Measurements from ENCODE around the gene ZFP3.
"Not testable (repeated sequence)": the region's sequence is repeated elsewhere in the genome, so short reads cannot be mapped to it uniquely, and the experiment has no call there.

ZFP3 gene

DNA sequence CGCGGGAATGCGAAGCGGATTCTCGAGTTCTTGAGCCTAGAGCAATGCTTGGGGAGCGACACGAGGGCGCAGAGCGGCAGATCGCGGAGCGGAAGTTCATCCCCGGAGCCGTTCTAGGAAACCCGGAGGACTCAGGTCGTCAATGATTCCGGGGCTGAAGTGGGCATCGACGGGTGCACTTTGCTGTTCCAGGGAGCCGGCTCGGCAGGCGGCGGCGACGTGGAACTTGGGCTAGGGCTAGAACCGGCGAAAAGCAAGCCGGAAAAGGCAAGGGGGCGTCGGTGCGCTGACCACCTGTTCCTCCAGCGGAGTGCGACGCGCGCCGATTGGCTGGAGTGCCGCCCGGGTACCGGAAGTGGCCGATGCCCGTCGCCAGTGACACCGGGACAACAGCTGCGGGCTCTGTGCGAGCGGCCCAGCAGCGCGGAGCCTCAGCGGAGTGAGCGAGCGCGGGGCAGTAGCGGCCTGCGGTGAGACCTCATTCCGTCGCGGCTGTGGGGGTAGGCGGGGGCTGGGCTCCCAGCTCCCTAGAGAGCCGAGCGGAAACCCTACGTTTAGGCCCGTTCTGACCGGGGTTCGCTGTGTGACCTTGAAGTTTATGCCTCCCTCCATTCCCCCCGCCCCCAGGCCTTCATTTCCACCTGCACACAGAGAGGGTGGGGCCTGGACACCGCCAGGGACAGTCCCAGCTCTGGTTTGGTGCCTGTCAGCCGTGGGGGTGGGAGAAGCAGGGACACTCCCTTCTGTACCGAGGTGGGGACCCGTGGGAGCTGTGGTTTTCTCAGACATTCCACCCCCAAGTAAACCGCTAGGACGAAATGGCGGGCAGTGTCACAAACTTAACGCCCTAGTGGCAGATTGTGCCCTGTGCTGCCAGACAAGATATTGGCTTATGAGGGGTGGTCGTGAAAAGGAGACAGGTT, at the start of gene ZFP3:
Gene ZFP3, plus strand, starts transcription at position 362 of the 923 bp plus-strand sequence. CDS start 13,038 bp downstream, outside the sequence.
- no peak for DNase-seq

DNA sequence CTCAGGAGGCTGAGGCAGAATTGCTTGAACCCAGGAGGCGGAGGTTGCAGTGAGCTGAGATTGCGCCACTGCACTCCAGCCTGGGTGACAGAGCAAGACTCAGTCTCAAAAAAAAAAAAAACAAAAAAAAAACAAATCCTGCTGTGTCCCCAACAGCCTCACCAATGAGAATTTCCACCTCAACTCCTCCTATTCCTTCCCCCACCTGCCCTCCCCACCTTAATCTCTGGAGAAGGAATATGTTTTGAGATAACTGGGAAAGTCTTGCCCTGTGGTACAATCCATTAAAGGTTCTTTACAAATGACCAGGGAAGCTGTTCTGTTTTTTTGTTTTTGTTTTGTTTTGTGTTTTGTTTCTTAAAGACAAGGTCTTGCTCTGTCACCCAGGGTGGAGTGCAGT, 48.1 kb upstream of the ZFP3 start:
- DNase-seq = not testable (repeated sequence)

DNA sequence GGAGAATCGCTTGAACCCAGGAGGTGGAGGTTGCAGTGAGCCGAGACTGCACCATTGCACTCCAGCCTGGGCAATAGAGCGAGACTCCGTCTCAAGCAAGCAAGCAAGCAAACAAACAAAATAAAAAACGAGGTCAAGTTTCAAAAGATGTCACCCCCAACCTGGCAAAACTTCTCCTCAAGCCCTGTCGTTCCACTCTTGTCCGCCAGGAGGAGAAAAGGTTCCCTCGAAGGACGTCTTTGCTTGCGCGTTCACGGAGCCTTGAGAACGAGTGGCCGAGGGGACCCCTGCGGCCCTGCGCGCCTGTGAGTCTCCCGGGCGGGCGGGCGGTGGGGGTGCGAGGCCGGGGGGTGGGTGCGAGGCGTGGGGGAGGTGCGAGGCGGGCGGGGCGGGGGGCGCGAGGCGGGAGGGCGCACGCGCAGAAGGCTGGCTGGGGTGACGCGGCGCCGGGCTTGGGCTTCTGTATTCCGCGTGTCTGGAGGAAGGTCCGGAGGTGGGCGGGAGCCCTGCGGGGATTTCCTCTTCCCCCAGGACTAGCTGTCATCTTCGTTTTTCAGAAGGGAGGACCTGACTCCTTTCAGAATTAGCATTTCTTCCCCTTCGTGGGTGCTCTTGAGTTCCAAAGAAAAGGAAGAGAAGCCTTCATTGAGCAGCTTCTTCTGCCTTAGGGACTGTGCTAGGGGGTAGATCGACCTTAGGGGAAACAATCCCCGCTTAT, 46.7 kb upstream of the ZFP3 start:
- no peak for DNase-seq

DNA sequence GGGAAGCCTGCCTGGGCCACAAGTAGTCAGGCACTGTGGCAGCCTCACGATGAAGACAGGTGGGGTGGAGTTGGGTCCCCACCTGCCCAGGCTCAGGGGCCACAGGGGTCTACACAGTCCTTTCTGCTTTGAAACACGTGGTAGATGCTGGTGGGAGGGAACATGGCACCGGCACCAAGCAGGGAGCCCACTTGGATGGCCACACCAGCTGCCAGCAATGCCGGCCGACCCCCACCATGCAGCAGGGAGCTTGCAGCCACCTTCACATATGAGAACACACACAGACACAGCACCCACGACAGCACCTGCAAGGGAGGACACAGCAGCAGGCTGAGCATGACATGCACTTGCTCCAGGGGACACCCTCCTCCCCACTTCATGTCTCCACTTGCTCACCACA, 45.4 kb upstream of the ZFP3 start:
- DNase-seq = no peak

GRCh38 chr17:5033352-5034015, 44.8 kb upstream of the ZFP3 start:
- no peak for DNase-seq

GRCh38 chr17:5034063-5034462, 44.2 kb upstream of the ZFP3 start:
- DNase-seq = no peak

GRCh38 chr17:5034651-5035050, 43.6 kb upstream of the ZFP3 start:
- no peak for DNase-seq

DNA sequence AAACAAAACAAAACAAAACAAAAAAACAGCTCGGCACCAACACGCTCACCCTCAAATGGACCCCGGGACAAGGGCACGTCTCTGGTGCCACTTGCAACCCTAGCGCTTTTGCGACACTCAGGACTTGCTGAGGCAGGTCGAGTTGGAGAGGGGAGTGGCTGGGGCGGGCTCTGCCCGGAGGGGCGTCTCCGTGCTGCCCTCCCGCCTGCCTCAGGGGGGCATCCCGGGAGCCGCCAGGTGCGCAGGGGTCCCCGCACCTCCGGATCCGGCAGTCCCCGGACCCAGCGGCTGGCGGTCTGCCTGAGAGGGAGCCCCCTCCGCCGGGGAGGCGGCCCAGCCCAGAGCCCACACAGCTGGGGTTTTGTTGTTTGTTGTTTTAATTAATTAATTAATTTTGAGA, 43.0 kb upstream of the ZFP3 start, which contains the start of gene SLC52A1:
Gene SLC52A1, minus strand, starts transcription at position 112 of the 400 bp plus-strand sequence. CDS start 820 bp downstream, outside the sequence.
- DNase-seq = no peak

GRCh38 chr17:5042157-5043022, 35.9 kb upstream of the ZFP3 start:
- no peak for DNase-seq

DNA sequence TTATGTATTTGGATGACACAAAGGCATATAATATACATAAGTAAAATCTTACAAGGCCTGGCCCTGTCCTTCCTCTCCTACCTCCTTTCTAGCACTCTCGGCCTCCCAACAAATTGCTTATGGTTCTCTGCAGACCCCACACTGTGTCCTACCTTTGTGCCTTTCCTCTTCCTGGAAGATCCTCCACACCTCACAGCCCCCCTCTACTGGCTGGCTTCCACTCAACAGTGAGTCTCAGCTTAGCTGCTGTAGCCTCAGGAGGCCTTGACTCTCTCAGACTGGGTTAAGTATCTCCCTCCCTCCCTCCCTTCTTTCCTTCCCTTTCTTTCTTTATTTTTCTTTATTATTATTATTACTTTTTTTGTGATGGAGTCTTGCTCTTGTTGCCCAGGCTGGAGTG, 34.7 kb upstream of the ZFP3 start:
- DNase-seq = no peak

GRCh38 chr17:5044630-5045029, 33.6 kb upstream of the ZFP3 start:
- DNase-seq = no peak

DNA sequence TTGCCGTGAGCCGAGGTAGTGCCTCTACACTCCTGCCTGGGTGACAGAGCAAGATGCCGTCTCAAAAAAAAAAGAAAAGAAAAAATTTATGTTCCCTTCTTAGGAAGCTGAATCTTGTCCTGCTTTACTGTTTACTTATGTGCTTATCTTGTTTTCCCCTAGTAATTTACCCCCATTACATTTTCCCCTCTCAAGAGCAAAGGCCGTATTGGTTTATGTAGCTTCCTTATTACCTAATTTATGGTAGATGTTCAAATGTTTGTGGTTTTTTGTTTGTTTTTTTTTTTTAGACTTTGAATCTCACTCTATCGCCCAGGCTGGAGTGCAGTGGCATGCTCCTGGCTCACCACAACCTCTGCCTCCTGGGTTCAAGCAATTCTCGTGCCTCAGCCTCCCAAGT, 32.8 kb upstream of the ZFP3 start:
- no peak for DNase-seq

DNA sequence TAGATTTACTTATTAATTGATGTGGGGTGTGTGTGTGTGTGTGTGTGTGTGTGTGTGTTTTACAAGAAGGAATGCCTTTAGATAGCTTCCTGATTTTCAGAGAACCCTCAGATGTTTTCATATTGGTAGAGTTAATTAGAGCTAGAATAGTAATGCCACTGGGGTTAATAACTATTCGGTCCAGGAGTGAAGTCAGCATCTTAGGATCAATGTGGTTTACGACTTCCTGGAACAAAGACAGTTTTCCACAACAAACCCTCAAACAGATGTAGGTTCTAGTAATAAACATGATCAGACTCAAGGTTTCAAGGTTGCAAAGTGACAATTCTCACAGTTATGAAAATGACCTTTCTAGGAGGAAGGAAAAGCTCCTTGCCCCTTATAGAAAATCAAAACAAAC, 30.8 kb upstream of the ZFP3 start:
- DNase-seq = no peak

DNA sequence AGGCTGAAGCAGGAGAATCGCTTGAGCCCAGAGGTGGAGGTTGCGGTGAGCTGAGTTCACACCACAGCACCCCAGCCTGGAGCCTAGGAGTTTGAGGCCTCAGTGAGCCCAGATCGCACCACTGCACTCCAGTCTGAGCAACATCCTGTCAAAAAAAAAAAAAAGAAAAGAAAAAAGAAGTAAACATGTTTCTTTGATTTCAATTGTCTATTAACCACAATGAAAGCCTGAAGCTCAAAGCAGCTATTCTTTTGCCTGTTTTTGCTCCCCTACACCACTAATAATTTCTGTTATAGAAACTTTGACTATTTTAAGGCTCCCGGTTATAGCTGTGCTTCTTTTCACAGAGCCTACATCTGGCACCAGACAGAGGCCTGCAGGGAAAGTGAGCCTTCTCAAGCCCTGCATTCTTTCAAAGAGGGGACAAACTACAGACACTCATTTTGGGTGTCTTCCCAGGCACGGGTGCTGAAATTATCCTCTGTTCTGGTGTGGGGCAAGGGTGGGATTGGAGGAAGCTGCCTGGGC, 28.9 kb upstream of the ZFP3 start:
- no peak for DNase-seq

DNA sequence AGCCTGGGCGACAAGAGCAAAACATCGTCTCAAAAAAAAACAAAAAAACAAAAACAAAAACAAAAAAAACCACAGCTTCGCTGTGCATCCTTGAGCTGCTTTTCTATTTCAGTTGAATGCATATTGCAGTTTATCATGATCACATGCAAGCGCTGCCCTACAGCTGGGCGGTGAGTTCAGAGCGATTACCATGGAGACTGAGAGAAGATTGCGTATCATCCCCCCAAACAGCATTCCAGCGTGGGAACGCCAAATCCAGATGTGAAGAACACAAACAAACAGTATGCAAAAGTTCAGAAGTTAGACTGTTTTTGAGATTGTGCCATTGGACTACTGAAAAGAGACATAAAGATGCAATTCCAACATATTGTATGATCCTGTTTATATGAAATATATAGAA, 28.0 kb upstream of the ZFP3 start:
- DNase-seq = no peak

DNA sequence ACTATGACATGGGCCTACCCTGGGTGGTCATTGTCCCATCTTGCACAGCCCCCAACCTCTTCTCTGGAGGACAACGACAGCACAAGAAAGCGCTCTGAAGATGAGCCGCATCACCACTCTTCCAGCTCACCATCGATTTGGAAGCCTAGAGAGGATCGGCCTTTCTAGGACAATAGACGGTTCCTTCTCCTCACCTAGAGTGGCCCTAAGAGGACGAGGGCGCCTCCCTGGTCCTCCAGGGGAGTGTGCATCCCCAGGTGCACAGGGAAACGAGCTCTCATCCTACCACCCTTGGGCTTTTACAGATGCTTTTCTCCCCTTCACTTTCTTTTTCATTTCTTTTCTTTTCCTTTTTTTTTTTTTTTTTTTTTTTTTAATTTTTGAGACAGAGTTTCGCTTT, 22.7 kb upstream of the ZFP3 start:
- no peak for DNase-seq

GRCh38 chr17:5065227-5065744, 13.0 kb upstream of the ZFP3 start:
- DNase-seq = no peak

GRCh38 chr17:5068236-5068635, 10.0 kb upstream of the ZFP3 start:
- no peak for DNase-seq

DNA sequence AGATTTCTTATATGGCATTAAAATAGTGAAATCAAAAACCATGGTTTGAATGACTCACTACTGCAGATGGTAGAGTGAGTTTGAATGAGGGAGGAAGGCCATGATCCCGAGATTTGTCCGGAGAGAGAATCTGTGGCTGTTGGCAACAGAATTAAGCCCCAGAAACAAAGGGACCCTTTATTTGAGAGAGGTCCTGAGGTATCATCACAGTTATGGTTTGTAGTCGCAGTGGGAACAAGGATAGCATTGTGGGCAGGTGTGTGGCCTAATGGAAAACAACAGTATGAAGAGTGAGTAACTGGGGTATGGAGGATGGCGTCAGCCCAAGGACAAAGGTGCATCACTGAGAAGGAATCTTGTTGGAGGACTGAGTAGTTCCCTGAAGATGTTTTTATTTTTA, 8.5 kb upstream of the ZFP3 start:
- DNase-seq = no peak

- not testable (repeated sequence) for DNase-seq
These were observed 2.8 kb upstream of the ZFP3 start for GRCh38 chr17:5075472-5075871.

GRCh38 chr17:5077275-5077674, 992 bp upstream of the ZFP3 start:
- not testable (repeated sequence) for DNase-seq

- DNase-seq = no peak
These were observed 524 bp upstream of the ZFP3 start for GRCh38 chr17:5077781-5078105.

Data from NCI-H187 treated with DMSO at 0.1 percent for 48 hours (cell line).